Measurements from ENCODE around the gene EP400. TPM values are rescaled to one million over a fixed set of nuclear protein-coding genes. Genes with fewer than 3 reads are reported as not detected.
A peak's percentile ranks its signal among the peaks of the same experiment; 100 is the strongest.

The EP400 gene
- total and polyA plus RNA-seq, 9 of the 15 experiments (the other 6 are each of a cell fraction or from before 2014, with no cell fraction given): 4.5 to 58.0 (median 7.0) TPM

GRCh38 chr12:131928711-131929580, 20.8 kb upstream of the EP400 start, which contains the start of gene PUS1 (continued):
- TF ChIP-seq ATF3 (IDR thresholded peaks at IDR 0.05) (no peak), ATF3 (CRISPR knock-in tag; conservative IDR thresholded peaks at IDR 0.05) (0 out of 2 replicates have a peak, but pooled peaks have one; percentile 10), NONO (IDR thresholded peaks at IDR 0.05; ENCODE audit: low read depth in 2 of 2, low read length in 1 of 2) (peak; percentile 64 to 84; a peak in 3 of 4 replicates), L3MBTL2 (IDR thresholded peaks at IDR 0.05) (peak; percentile 78), POLR2H (tag; IDR thresholded peaks at IDR 0.05; ENCODE audit: low read depth) (peak; percentile 69; the same call in 1 of the 2 replicates), E2F4 (CRISPR knock-in tag; IDR thresholded peaks at IDR 0.05; ENCODE audit: low read depth) (peak; percentile 87; the same call in 1 of the 2 replicates), ZBTB11 (CRISPR knock-in tag; IDR thresholded peaks at IDR 0.05) (peak in 1 of 3 experiments; percentile 50; a peak in 1 of 6 replicates), BHLHE40 (IDR thresholded peaks at IDR 0.05; ENCODE audit: low read length) (no peak), E2F5 (CRISPR knock-in tag; IDR thresholded peaks at IDR 0.05) (0 out of 2 replicates have a peak, but pooled peaks have one; percentile 10), ZBTB1 (CRISPR knock-in tag; IDR thresholded peaks at IDR 0.05; ENCODE audit: borderline replicate concordance, low read depth) (0 out of 2 replicates have a peak, but pooled peaks have one; percentile 39), HDAC1 (IDR thresholded peaks at IDR 0.05) (peak; percentile 86 to 100; a peak in 3 of 4 replicates), SMAD3 (CRISPR knock-in tag; conservative IDR thresholded peaks at IDR 0.05) (0 out of 2 replicates have a peak, but pooled peaks have one; percentile 15), ZNF830 (CRISPR knock-in tag; IDR thresholded peaks at IDR 0.05) (no peak), BDP1 (IDR thresholded peaks at IDR 0.05; ENCODE audit: insufficient read depth, insufficient read length) (no peak), USF1 (CRISPR knock-in tag; IDR thresholded peaks at IDR 0.05) (peak; percentile 93), ETV1 (tag; conservative IDR thresholded peaks at IDR 0.05; ENCODE audit: low read depth) (peak; percentile 37; the same call in 1 of the 2 replicates), JUND (IDR thresholded peaks at IDR 0.05; ENCODE audit: borderline replicate concordance, low read depth, low read length) (peak; percentile 27; the same call in 1 of the 2 replicates), JUND (tag; IDR thresholded peaks at IDR 0.05; ENCODE audit: borderline replicate concordance, low read depth, low read length) (no peak; the same call in 2 of the 3 replicates)
